ENCODE measurements around the gene KRTAP5-10. TPM values are rescaled to one million over a fixed set of nuclear protein-coding genes. Genes with fewer than 3 reads are reported as not detected.
"Not testable (repeated sequence)": the region's sequence is repeated elsewhere in the genome, so short reads cannot be mapped to it uniquely, and the experiment has no call there.

KRTAP5-10 gene
- polyA plus RNA-seq, 2 of the 4 experiments (the other 2 are of a cell fraction), result not detected

DNA sequence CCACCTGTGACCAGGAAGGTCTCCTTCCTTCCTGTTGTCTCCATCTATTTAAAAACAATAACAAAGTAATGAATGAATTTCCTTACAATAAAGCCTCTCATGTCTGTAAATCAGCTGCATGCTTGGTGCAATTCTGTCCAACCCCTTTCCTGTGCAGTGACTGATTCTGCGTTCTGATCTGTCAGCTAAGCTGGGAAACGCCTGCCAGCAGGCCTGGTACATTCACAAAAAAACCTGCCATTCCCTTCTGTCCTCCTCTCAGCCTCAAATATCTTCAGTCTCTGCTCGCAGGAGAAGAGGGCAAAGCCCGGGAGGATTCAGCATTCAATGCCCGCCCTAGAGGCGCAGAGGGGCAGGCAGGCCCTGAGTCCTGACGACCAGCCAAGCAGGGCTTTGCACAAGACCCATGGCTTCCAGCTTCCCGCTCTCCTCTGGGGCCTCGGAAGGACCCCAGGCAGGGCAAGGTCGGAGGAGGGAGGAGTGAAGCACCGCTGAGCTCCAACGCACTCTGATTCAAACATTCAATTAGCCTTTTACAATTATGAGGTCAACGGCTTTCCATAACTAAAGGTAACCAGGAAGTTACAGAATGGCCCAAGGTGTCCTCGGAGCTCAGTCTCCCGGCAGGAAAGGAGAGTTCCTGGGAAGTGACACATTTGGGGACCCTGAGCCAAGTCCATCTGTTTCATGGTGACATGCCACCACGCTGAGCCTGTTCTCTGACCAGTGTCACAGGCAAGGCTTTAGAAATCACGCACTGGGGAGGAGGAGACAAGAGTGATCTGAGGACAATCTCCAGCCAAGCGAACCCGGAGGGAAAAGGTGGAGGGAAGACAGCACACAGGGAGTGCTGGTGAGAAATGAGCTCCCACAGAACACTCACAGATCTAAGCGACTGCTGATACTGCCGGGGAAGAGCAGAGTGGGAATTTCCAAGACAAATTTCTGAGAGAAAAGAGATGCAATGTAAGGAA, 1.6 kb downstream of the KRTAP5-10 start:
- WGBS (ENCODE audit: missing lambda C conversion rate), result 56% methylated on average over 16 of the region's 21 CpGs
- H3K27ac ChIP-seq; H3K4me3 ChIP-seq; POLR2A ChIA-PET; H3K9me3 ChIP-seq; FAIRE-seq; H3K4me2 ChIP-seq; ATAC-seq; H3K4me1 ChIP-seq; DNase-seq (ENCODE audit: low read depth in 1 of 2, low spot score in 1 of 2): not testable (repeated sequence)
- CTCF ChIA-PET, result interaction anchor here (1.5 to 2.8 kb wide), 2 partner anchors 13 to 21 kb away, joined by 3 to 11 read pairs; no protein-coding TSS in a partner anchor

- POLR2A ChIA-PET, FAIRE-seq: not testable (repeated sequence)
- CTCF ChIA-PET, result interaction anchor here (1.2 to 2.8 kb wide), 2 partner anchors 13 to 14 kb away, joined by 7 to 11 read pairs; partner anchors contain the start of gene KRTAP5-11
Observed at GRCh38 chr11:71567633-71568032, 2.3 kb downstream of the KRTAP5-10 start.

DNA sequence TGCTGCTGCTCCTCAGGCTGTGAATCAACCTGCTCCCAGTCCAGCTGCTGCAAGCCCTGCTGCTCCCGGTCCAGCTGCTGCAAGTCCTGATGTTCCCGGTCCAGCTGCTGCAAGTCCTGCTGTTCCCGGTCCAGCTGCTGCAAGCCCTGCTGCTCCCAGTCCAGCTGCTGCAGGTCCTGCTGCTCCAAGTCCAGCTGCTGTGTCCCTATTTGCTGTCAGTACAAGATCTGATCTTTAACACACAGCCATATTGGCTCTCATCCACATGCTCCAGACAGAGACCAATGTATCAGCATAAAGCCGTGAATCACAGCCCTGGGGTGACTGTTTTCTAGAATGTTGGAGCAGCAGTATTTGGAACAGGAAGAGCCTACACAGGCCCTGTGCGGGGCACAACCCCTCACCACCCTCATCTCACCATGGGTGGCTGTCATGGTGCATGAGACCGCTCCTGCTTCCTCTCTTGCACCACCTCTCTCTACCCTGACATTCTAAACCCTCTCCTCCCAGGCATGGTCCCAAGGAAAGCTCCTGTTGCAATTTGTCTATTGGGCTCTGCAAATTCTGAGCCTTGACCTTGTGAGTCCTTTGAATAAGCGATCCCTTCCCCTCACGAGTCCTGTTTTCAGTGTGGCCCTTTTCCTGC, 3.5 kb downstream of the KRTAP5-10 start:
- WGBS (ENCODE audit: missing lambda C conversion rate), result 60% methylated on average over 6 of the region's 8 CpGs
- Histone ChIP-seq H3K4me3 (no peak overlapping the region), H3K4me2 (no peak overlapping the region), H3K4me1 (no peaks in the 10 kb centered on the region), H3K27ac (no peak overlapping the region), H3K9me3 (no peaks in the 10 kb centered on the region)
- DNase-seq (ENCODE audit: low read depth in 1 of 2, low spot score in 1 of 2), result no peak
- no peak for TF ChIP-seq GATA3 (IDR thresholded peaks at IDR 0.05; ENCODE audit: borderline replicate concordance)
- no peak for TF ChIP-seq TP53 (CRISPR knock-in tag; IDR thresholded peaks at IDR 0.05)
- TF ChIP-seq TFCP2L1 (CRISPR knock-in tag; IDR thresholded peaks at IDR 0.05), result no peak
- TF ChIP-seq ZSCAN20 (CRISPR knock-in tag; IDR thresholded peaks at IDR 0.05), result no peak
- no peak for TF ChIP-seq EP300 (IDR thresholded peaks at IDR 0.05)
- no peak for TF ChIP-seq HOXA7 (CRISPR knock-in tag; IDR thresholded peaks at IDR 0.05)
- TF ChIP-seq RFX5 (IDR thresholded peaks at IDR 0.05), result no peak
- TF ChIP-seq KDM5A (IDR thresholded peaks at IDR 0.05), result no peak
- no peak for TF ChIP-seq CHD2 (IDR thresholded peaks at IDR 0.05; ENCODE audit: low read length, partially characterized antibody)
- no peak for TF ChIP-seq NPAS2 (CRISPR knock-in tag; IDR thresholded peaks at IDR 0.05; ENCODE audit: borderline replicate concordance)
- no peak for TF ChIP-seq PHF8 (IDR thresholded peaks at IDR 0.05; ENCODE audit: borderline replicate concordance, low read depth)
- CTCF ChIA-PET, result interaction anchor here (0.7 to 1.2 kb wide), 2 partner anchors 13 to 1091 kb away, joined by 4 to 7 read pairs; partner anchors contain the start of gene KRTAP5-11
- peak; percentile 30 to 38; a peak in 3 of 6 replicates for ATAC-seq
- no peak for FAIRE-seq
- POLR2A ChIA-PET, result no interaction called here

More at GRCh38 chr11:71567633-71568032, 2.3 kb downstream of the KRTAP5-10 start:
- not testable (repeated sequence) for DNase-seq (ENCODE audit: low read depth in 1 of 2, low spot score in 1 of 2); H3K4me2 ChIP-seq; H3K4me1 ChIP-seq; H3K27ac ChIP-seq; H3K4me3 ChIP-seq; ATAC-seq; H3K9me3 ChIP-seq
- WGBS (ENCODE audit: missing lambda C conversion rate), result 38% methylated on average over 8 of the region's 8 CpGs

- H3K4me2 ChIP-seq; CTCF ChIA-PET; H3K4me1 ChIP-seq; DNase-seq (ENCODE audit: low read depth in 1 of 2, low spot score in 1 of 2); POLR2A ChIA-PET; H3K9me3 ChIP-seq; FAIRE-seq; H3K4me3 ChIP-seq; ATAC-seq; H3K27ac ChIP-seq: not testable (repeated sequence)
- WGBS (ENCODE audit: missing lambda C conversion rate), result 62% methylated on average over 30 of the region's 39 CpGs
Observed at GRCh38 chr11:71571101-71571850, 5.9 kb downstream of the KRTAP5-10 start.

- Histone ChIP-seq H3K9me3 (no peaks in the 10 kb centered on the region), H3K4me2 (no peak overlapping the region), H3K4me3 (no peak overlapping the region), H3K27ac (no peak overlapping the region), H3K4me1 (no peaks in the 10 kb centered on the region)
- POLR2A ChIA-PET, result no interaction called here
- DNase-seq (ENCODE audit: low read depth in 1 of 2, low spot score in 1 of 2) (no peak), FAIRE-seq (no peak), ATAC-seq (no peak)
- CTCF ChIA-PET, result no interaction called here
- WGBS (ENCODE audit: missing lambda C conversion rate), result 54% methylated on average over 11 of the region's 11 CpGs
- TF ChIP-seq HMGXB4 (CRISPR knock-in tag; IDR thresholded peaks at IDR 0.05; ENCODE audit: borderline replicate concordance) (no peak), ZNF302 (CRISPR knock-in tag; IDR thresholded peaks at IDR 0.05) (no peak), ZFP36 (IDR thresholded peaks at IDR 0.05; ENCODE audit: borderline replicate concordance, partially characterized antibody) (no peak), ATOH8 (CRISPR knock-in tag; IDR thresholded peaks at IDR 0.05; ENCODE audit: low read depth) (no peak), ESRRA (IDR thresholded peaks at IDR 0.05; ENCODE audit: borderline replicate concordance, low read length) (no peak), HDAC2 (IDR thresholded peaks at IDR 0.05) (no peak), E2F6 (IDR thresholded peaks at IDR 0.05; ENCODE audit: borderline replicate concordance, low read depth) (no peak), POLR2AphosphoS2 (conservative IDR thresholded peaks at IDR 0.05; ENCODE audit: low read length) (no peak), PHF8 (IDR thresholded peaks at IDR 0.05; ENCODE audit: borderline replicate concordance, low read depth) (no peak), BHLHE40 (IDR thresholded peaks at IDR 0.05; ENCODE audit: low read depth, low read length) (no peak)
Observed at GRCh38 chr11:71572811-71573210, 7.4 kb downstream of the KRTAP5-10 start.
